ENCODE results near the gene THSD4. TPM values are rescaled to one million over a fixed set of nuclear protein-coding genes. Genes with fewer than 3 reads are reported as not detected.
"Not testable (repeated sequence)": the region's sequence is repeated elsewhere in the genome, so short reads cannot be mapped to it uniquely, and the experiment has no call there.

The THSD4 gene
- polyA plus RNA-seq, 1 experiment: 45.8 TPM

- ChIA-PET CTCF (no interaction called here), POLR2A (no interaction called here)
- Histone ChIP-seq H3K9me3 (ENCODE audit: control insufficient read depth, insufficient read depth, low read length) (no peaks in the 10 kb centered on the region), H3K4me3 (ENCODE audit: low read depth, low read length) (no peak overlapping the region), H3K27ac (ENCODE audit: low read depth, low read length) (peak overlapping the region; percentile 48), H3K27me3 (ENCODE audit: control insufficient read depth, insufficient read depth, low read length) (no peaks in the 10 kb centered on the region)
- TF ChIP-seq CTCF (IDR thresholded peaks at IDR 0.05; ENCODE audit: low read depth, low read length): no peak
- DNase-seq (ENCODE audit: low read depth, low spot score): no peak
These were observed 601.7 kb downstream of the THSD4 start for GRCh38 chr15:71716990-71717389.

- CTCF ChIA-PET: no interaction called here
- TF ChIP-seq CTCF (IDR thresholded peaks at IDR 0.05; ENCODE audit: low read depth, low read length): no peak
- no peak overlapping the region for H3K27ac ChIP-seq (ENCODE audit: low read depth, low read length)
These were observed 603.0 kb downstream of the THSD4 start for GRCh38 chr15:71718116-71718910.

GRCh38 chr15:71723344-71723743 lies 608.1 kb downstream of the THSD4 start:
- Histone ChIP-seq H3K27ac (ENCODE audit: low read depth, low read length) (no peak overlapping the region), H3K4me3 (ENCODE audit: low read depth, low read length) (no peak overlapping the region), H3K9me3 (ENCODE audit: control insufficient read depth, insufficient read depth, low read length) (no peaks in the 10 kb centered on the region), H3K27me3 (ENCODE audit: control insufficient read depth, insufficient read depth, low read length) (no peaks in the 10 kb centered on the region)
- ChIA-PET CTCF (interaction anchor here (1.9 kb wide), 1 partner anchor 21 kb away, joined by 16 read pairs; no protein-coding TSS in a partner anchor), POLR2A (no interaction called here)
- no peak for TF ChIP-seq CTCF (IDR thresholded peaks at IDR 0.05; ENCODE audit: low read depth, low read length)
- no peak for DNase-seq (ENCODE audit: low read depth, low spot score)

More at GRCh38 chr15:71718116-71718910, 603.0 kb downstream of the THSD4 start:
- DNase-seq (ENCODE audit: low read depth, low spot score): no peak
- Histone ChIP-seq H3K4me3 (ENCODE audit: low read depth, low read length) (no peak overlapping the region), H3K9me3 (ENCODE audit: control insufficient read depth, insufficient read depth, low read length) (no peaks in the 10 kb centered on the region), H3K27me3 (ENCODE audit: control insufficient read depth, insufficient read depth, low read length) (no peaks in the 10 kb centered on the region)
- POLR2A ChIA-PET: no interaction called here

GRCh38 chr15:71725207-71725955 lies 610.1 kb downstream of the THSD4 start:
- DNase-seq (ENCODE audit: low read depth, low spot score); H3K27me3 ChIP-seq (ENCODE audit: control insufficient read depth, insufficient read depth, low read length); POLR2A ChIA-PET; CTCF ChIA-PET; H3K27ac ChIP-seq (ENCODE audit: low read depth, low read length); H3K9me3 ChIP-seq (ENCODE audit: control insufficient read depth, insufficient read depth, low read length); H3K4me3 ChIP-seq (ENCODE audit: low read depth, low read length): not testable (repeated sequence)

GRCh38 chr15:71728881-71729280 lies 613.6 kb downstream of the THSD4 start:
- Histone ChIP-seq H3K27ac (ENCODE audit: low read depth, low read length) (no peak overlapping the region), H3K4me3 (ENCODE audit: low read depth, low read length) (no peak overlapping the region), H3K9me3 (ENCODE audit: control insufficient read depth, insufficient read depth, low read length) (no peaks in the 10 kb centered on the region), H3K27me3 (ENCODE audit: control insufficient read depth, insufficient read depth, low read length) (no peaks in the 10 kb centered on the region)
- ChIA-PET POLR2A (no interaction called here), CTCF (interaction anchor here (0.7 to 2.6 kb wide), 5 partner anchors 15 to 279 kb away, joined by 3 to 12 read pairs (median 6); no protein-coding TSS in a partner anchor)
- no peak for TF ChIP-seq CTCF (IDR thresholded peaks at IDR 0.05; ENCODE audit: low read depth, low read length)
- no peak for DNase-seq (ENCODE audit: low read depth, low spot score)

Data from AG04450 (cell line).